ENCODE measurements around the gene ANKRD12.

GRCh38 chr18:9221661-9222060 is 85.1 kb downstream of the ANKRD12 start:
- TF ChIP-seq CTCF (IDR thresholded peaks at IDR 0.05 in 2 of 3, conservative IDR thresholded peaks at IDR 0.05 in 1 of 3; ENCODE audit: control insufficient read depth in 2 of 3, extremely low read depth in 1 of 3, insufficient read depth in 1 of 3, low read depth in 3 of 3, low read length in 3 of 3): no peak
- TF ChIP-seq ELK1 (IDR thresholded peaks at IDR 0.05; ENCODE audit: low read depth, low read length): no peak
- TF ChIP-seq POLR2AphosphoS5 (IDR thresholded peaks at IDR 0.05; ENCODE audit: low read length): no peak
- TF ChIP-seq NR2C2 (IDR thresholded peaks at IDR 0.05; ENCODE audit: borderline replicate concordance, control insufficient read depth, insufficient read length, low read depth): no peak
- no peak for TF ChIP-seq RAD21 (IDR thresholded peaks at IDR 0.05; ENCODE audit: insufficient read depth, low read depth, low read length)
- no peak for TF ChIP-seq POLR2AphosphoS2 (IDR thresholded peaks at IDR 0.05; ENCODE audit: low read depth, low read length)
- TF ChIP-seq POLR2A (IDR thresholded peaks at IDR 0.05; ENCODE audit: low read depth, low read length): no peak
- TF ChIP-seq USF1 (IDR thresholded peaks at IDR 0.05; ENCODE audit: borderline replicate concordance, extremely low read length, insufficient read depth, low read depth, low read length): no peak
- TF ChIP-seq MYC (IDR thresholded peaks at IDR 0.05; ENCODE audit: insufficient read depth, insufficient read length, insufficient replicate concordance, low read length, severe bottlenecking): no peak
- no peak for TF ChIP-seq EZH2 (IDR thresholded peaks at IDR 0.05; ENCODE audit: borderline replicate concordance, control insufficient read depth, low read depth, low read length)
- TF ChIP-seq SIX5 (IDR thresholded peaks at IDR 0.05; ENCODE audit: low read depth, low read length, severe bottlenecking): no peak
- TF ChIP-seq CHD2 (IDR thresholded peaks at IDR 0.05; ENCODE audit: borderline replicate concordance, low read depth, low read length): no peak
- TF ChIP-seq SIN3A (IDR thresholded peaks at IDR 0.05; ENCODE audit: low read depth, low read length): no peak

All from GM12878 (cell line).